ENCODE data around the gene BCAR3. TPM values are rescaled to one million over a fixed set of nuclear protein-coding genes. Genes with fewer than 3 reads are reported as not detected.

Gene BCAR3
- total RNA-seq, 1 experiment from 2014 or later = 33.9 TPM

DNA sequence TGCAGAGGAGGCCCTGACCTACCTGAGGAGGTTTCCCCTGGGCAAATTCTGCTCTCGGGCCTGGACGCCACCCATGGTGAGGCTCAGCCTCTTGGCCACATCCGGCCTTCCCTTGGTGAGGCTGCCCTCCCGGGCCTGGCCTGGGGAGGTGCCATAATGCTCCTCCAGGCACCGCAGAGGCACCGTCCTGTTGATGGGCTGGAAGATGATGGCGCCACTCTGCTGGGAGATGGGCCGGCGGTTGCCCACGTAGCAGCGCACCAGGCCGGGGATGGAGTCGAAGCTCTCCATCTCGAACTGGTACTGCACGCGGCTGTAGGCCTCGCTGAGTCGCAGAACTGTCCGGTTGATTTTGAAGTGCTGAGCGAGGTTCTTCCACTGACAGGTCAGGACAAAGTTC lies 92.7 kb downstream of the BCAR3 start:
- TF ChIP-seq SIN3A (IDR thresholded peaks at IDR 0.05; ENCODE audit: borderline replicate concordance, insufficient read depth, low read depth, low read length) (no peak), TCF7L2 (IDR thresholded peaks at IDR 0.05; ENCODE audit: low read depth, low read length) (no peak), CTCF (IDR thresholded peaks at IDR 0.05) (no peak), POLR2AphosphoS5 (IDR thresholded peaks at IDR 0.05; ENCODE audit: low read depth, low read length) (no peak)
- TF ChIP-seq, protein P1, sequence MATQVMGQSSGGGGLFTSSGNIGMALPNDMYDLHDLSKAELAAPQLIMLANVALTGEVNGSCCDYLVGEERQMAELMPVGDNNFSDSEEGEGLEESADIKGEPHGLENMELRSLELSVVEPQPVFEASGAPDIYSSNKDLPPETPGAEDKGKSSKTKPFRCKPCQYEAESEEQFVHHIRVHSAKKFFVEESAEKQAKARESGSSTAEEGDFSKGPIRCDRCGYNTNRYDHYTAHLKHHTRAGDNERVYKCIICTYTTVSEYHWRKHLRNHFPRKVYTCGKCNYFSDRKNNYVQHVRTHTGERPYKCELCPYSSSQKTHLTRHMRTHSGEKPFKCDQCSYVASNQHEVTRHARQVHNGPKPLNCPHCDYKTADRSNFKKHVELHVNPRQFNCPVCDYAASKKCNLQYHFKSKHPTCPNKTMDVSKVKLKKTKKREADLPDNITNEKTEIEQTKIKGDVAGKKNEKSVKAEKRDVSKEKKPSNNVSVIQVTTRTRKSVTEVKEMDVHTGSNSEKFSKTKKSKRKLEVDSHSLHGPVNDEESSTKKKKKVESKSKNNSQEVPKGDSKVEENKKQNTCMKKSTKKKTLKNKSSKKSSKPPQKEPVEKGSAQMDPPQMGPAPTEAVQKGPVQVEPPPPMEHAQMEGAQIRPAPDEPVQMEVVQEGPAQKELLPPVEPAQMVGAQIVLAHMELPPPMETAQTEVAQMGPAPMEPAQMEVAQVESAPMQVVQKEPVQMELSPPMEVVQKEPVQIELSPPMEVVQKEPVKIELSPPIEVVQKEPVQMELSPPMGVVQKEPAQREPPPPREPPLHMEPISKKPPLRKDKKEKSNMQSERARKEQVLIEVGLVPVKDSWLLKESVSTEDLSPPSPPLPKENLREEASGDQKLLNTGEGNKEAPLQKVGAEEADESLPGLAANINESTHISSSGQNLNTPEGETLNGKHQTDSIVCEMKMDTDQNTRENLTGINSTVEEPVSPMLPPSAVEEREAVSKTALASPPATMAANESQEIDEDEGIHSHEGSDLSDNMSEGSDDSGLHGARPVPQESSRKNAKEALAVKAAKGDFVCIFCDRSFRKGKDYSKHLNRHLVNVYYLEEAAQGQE (IDR thresholded peaks at IDR 0.05; ENCODE audit: insufficient read depth in 1 of 2, low read depth in 2 of 2, low read length in 1 of 2) = no peak
- ChIA-PET CTCF (no interaction called here), POLR2A (no interaction called here)
- H3K4me1 ChIP-seq (ENCODE audit: control insufficient read depth, insufficient read depth, low read length) = peaks cover 5% of the 10 kb centered on the region; the same call in 1 of the 2 replicates
- H3K36me3 ChIP-seq (ENCODE audit: control insufficient read depth, insufficient read depth, low read length) = peaks cover 3% of the 10 kb centered on the region; the same call in 1 of the 2 replicates
- BruUV-seq (replicated peaks) = no TSS peak
- in situ Hi-C loops (cut with HindIII; ENCODE audit: low pct_unique_long_range_greater_than_20kb, low sequenced_read_pairs) = no loop called here
- no peaks in the 10 kb centered on the region for H3K9me3 ChIP-seq (ENCODE audit: control insufficient read depth, insufficient read depth, low read depth, low read length)
- no peaks in the 10 kb centered on the region for H3K27me3 ChIP-seq (ENCODE audit: control insufficient read depth, insufficient read depth, low read length)
- no peak for ATAC-seq
- no peak overlapping the region for H3K4me3 ChIP-seq (ENCODE audit: low read depth in 2 of 2, low read length in 2 of 2)
- no peak for DNase-seq (ENCODE audit: low read depth, low spot score)
- intact Hi-C loops (cut with micrococcal nuclease; ENCODE audit: unreplicated experiment) = no loop called here
- H3K27ac ChIP-seq (ENCODE audit: low read length) = no peak overlapping the region

- in situ Hi-C loops (cut with HindIII; ENCODE audit: low pct_unique_long_range_greater_than_20kb, low sequenced_read_pairs) (no loop called here), intact Hi-C loops (cut with micrococcal nuclease; ENCODE audit: unreplicated experiment) (no loop called here)
- BruUV-seq (replicated peaks) = no TSS peak
- no peak for ATAC-seq
- TF ChIP-seq, protein P1 (IDR thresholded peaks at IDR 0.05; ENCODE audit: insufficient read depth in 1 of 2, low read depth in 2 of 2, low read length in 1 of 2) = no peak
- TF ChIP-seq POLR2AphosphoS5 (IDR thresholded peaks at IDR 0.05; ENCODE audit: low read depth, low read length) (no peak), SIN3A (IDR thresholded peaks at IDR 0.05; ENCODE audit: borderline replicate concordance, insufficient read depth, low read depth, low read length) (no peak), CTCF (IDR thresholded peaks at IDR 0.05) (no peak)
- H3K4me3 ChIP-seq (ENCODE audit: low read depth in 2 of 2, low read length in 2 of 2) = no peak overlapping the region
- no peaks in the 10 kb centered on the region for H3K9me3 ChIP-seq (ENCODE audit: control insufficient read depth, insufficient read depth, low read depth, low read length)
- H3K27ac ChIP-seq (ENCODE audit: low read length) = no peak overlapping the region
- H3K27me3 ChIP-seq (ENCODE audit: control insufficient read depth, insufficient read depth, low read length) = no peaks in the 10 kb centered on the region
- ChIA-PET CTCF (no interaction called here), POLR2A (no interaction called here)
- peaks cover 7% of the 10 kb centered on the region; the same call in 1 of the 2 replicates for H3K36me3 ChIP-seq (ENCODE audit: control insufficient read depth, insufficient read depth, low read length)
- peaks cover 5% of the 10 kb centered on the region; the same call in 1 of the 2 replicates for H3K4me1 ChIP-seq (ENCODE audit: control insufficient read depth, insufficient read depth, low read length)
- no peak for DNase-seq (ENCODE audit: low read depth, low spot score)
Measured at GRCh38 chr1:93588206-93588605, 93.4 kb downstream of the BCAR3 start.

Measured in Panc1 (cell line).